ENCODE data around the gene SNX27.

- TF ChIP-seq POLR2A (IDR thresholded peaks at IDR 0.05) = no peak
- no peak for TF ChIP-seq CTCF (IDR thresholded peaks at IDR 0.05)
Measured at GRCh38 chr1:151626740-151627334, 15.0 kb downstream of the SNX27 start.
